ENCODE measurements around the gene MACROD2. TPM values are rescaled to one million over a fixed set of nuclear protein-coding genes. Genes with fewer than 3 reads are reported as not detected.

The MACROD2 gene
- total RNA-seq, 4 donors from 2014 or later = 4.6 to 33.0 (median 8.3) TPM

DNA sequence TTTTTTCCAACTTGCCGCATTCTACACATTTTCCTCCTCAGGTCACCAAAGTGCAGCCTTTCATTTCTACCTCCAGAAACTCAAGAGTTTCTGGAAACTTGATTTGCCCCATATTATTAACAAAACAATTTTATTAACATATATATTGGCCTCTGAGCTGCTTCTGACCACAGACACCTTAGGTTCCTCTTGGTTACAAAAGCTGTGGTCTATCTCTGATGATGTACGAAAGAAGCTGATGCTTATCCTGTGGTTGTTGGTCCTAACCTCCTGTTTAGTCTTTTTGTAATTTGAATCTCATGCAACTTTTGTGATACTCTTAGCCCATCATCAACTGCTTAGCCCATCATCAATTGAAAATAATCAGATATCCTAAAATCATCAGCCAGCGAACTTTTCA lies 1842.2 kb downstream of the MACROD2 start:
- no peak for DNase-seq
- in situ Hi-C loops (cut with MboI; ENCODE audit: low pct_ligation_motif_present in 1 of 4, low pct_unique_long_range_greater_than_20kb in 1 of 4, low sequenced_read_pairs in 3 of 4) (no loop called here), intact Hi-C loops (cut with DNase I; ENCODE audit: low total_unique reads) (no loop called here)
- H3K27ac ChIP-seq = no peak overlapping the region
- 80 to 86% methylated on average over 3 of the region's 3 CpGs for WGBS, 2 donors (ENCODE audit: low coverage in 1 of 2)
- H3K9me3 ChIP-seq = no peaks in the 10 kb centered on the region
- H3K4me1 ChIP-seq = no peaks in the 10 kb centered on the region
- H3K4me3 ChIP-seq = no peak overlapping the region
- H3K36me3 ChIP-seq = no peaks in the 10 kb centered on the region
- no peaks in the 10 kb centered on the region for H3K27me3 ChIP-seq
- TF ChIP-seq EP300 (IDR thresholded peaks at IDR 0.05; ENCODE audit: low read depth) (no peak), POLR2A (IDR thresholded peaks at IDR 0.05) (no peak), POLR2AphosphoS5 (IDR thresholded peaks at IDR 0.05) (no peak)
- TF ChIP-seq, protein P1, sequence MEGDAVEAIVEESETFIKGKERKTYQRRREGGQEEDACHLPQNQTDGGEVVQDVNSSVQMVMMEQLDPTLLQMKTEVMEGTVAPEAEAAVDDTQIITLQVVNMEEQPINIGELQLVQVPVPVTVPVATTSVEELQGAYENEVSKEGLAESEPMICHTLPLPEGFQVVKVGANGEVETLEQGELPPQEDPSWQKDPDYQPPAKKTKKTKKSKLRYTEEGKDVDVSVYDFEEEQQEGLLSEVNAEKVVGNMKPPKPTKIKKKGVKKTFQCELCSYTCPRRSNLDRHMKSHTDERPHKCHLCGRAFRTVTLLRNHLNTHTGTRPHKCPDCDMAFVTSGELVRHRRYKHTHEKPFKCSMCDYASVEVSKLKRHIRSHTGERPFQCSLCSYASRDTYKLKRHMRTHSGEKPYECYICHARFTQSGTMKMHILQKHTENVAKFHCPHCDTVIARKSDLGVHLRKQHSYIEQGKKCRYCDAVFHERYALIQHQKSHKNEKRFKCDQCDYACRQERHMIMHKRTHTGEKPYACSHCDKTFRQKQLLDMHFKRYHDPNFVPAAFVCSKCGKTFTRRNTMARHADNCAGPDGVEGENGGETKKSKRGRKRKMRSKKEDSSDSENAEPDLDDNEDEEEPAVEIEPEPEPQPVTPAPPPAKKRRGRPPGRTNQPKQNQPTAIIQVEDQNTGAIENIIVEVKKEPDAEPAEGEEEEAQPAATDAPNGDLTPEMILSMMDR (IDR thresholded peaks at IDR 0.05) = no peak

DNA sequence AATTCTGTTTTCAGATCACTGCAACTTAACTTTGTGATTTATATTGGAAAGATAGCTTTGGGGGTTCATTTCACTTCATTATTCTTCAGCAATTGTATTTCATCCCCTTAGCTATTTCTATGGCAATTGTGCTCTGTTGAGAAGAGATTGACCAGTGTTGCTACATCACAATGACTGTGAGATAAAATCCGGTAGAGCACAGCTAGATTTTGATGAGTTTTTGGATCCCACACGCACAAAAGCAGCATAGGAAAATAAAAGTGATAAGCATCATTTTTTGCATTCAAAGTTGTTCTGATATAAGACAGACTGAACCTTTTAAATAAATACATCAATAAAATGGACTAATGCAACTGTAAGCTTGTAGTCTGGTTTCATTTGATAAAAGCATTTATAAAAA lies 1843.2 kb downstream of the MACROD2 start:
- 82 to 89% methylated on average over 2 of the region's 2 CpGs for WGBS, 2 donors (ENCODE audit: low coverage in 1 of 2)
- no peaks in the 10 kb centered on the region for H3K4me1 ChIP-seq
- no peak overlapping the region for H3K4me3 ChIP-seq
- intact Hi-C loops (cut with DNase I; ENCODE audit: low total_unique reads) = no loop called here
- H3K36me3 ChIP-seq = no peaks in the 10 kb centered on the region
- in situ Hi-C loops (cut with MboI; ENCODE audit: low pct_ligation_motif_present in 1 of 4, low pct_unique_long_range_greater_than_20kb in 1 of 4, low sequenced_read_pairs in 3 of 4) = no loop called here
- H3K27me3 ChIP-seq = no peaks in the 10 kb centered on the region
- no peak overlapping the region for H3K27ac ChIP-seq
- no peaks in the 10 kb centered on the region for H3K9me3 ChIP-seq
- TF ChIP-seq EP300 (IDR thresholded peaks at IDR 0.05; ENCODE audit: low read depth) (no peak), POLR2AphosphoS5 (IDR thresholded peaks at IDR 0.05) (no peak), POLR2A (IDR thresholded peaks at IDR 0.05) (no peak)
- TF ChIP-seq, protein P1 (IDR thresholded peaks at IDR 0.05) = no peak
- DNase-seq = no peak

DNA sequence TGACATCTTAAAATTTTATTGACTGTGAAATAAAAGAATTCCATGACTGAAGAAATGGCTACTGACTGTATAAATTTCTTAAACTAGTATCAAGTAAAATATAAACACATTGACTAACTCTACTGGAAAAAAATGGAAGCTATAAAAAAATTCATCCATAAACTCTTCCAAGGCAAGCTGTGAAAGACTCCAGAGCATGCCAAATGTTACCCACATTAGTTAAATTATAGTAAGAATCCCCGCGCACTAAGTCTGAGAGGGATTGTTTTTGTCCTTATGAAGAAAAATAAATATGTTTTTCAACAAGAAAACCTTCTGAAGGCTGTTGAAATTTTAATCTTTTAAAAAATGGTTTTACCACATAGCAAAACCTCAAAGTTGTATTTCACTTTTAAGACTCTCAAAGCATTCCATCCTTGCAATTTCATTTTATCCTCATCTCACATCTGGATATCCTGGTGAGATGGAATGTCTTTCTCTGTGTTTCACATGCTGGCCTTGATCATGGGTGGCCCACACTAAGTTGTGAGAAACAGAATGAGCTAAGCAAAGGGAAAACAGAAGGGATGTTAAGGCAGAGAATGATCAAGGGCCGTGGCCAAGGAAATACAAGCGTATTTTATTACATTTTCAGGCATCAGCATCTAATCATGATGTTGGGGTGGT lies 1845.5 kb downstream of the MACROD2 start:
- intact Hi-C loops (cut with DNase I; ENCODE audit: low total_unique reads) (no loop called here), in situ Hi-C loops (cut with MboI; ENCODE audit: low pct_ligation_motif_present in 1 of 4, low pct_unique_long_range_greater_than_20kb in 1 of 4, low sequenced_read_pairs in 3 of 4) (no loop called here)
- TF ChIP-seq POLR2AphosphoS5 (IDR thresholded peaks at IDR 0.05) (no peak), POLR2A (IDR thresholded peaks at IDR 0.05) (no peak), EP300 (IDR thresholded peaks at IDR 0.05; ENCODE audit: low read depth) (no peak)
- TF ChIP-seq, protein P1 (IDR thresholded peaks at IDR 0.05) = no peak
- no peak for DNase-seq
- no peak overlapping the region for H3K4me3 ChIP-seq
- no peaks in the 10 kb centered on the region for H3K36me3 ChIP-seq
- no peak overlapping the region for H3K27ac ChIP-seq
- no peaks in the 10 kb centered on the region for H3K27me3 ChIP-seq
- WGBS, 2 donors (ENCODE audit: low coverage in 1 of 2) = 35 to 69% methylated on average over 4 of the region's 4 CpGs
- H3K4me1 ChIP-seq = no peaks in the 10 kb centered on the region
- no peaks in the 10 kb centered on the region for H3K9me3 ChIP-seq

DNA sequence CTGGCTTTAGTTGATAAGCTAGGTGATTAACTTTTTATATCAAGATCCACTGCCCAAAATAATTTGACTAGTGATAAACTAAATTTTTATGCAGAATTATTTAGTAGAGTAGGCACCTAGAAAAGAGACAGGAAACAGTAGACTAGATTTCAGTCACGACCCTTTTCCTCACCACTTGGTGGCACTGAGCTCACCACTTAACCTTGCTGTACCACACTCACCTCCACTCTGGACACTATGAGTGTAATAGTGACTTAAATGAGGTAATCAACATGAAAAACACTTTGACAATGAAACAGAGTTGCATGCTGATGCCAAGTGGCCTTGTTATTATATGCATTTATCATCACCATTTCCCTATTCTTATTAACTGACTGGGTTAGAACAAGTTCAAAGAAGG lies 1847.6 kb downstream of the MACROD2 start:
- 40 to 42% methylated on average over 1 of the region's 1 CpG for WGBS, 2 donors (ENCODE audit: low coverage in 1 of 2)

More for the DNA sequence above, 1847.6 kb downstream of the MACROD2 start:
- Histone ChIP-seq H3K27me3 (no peaks in the 10 kb centered on the region), H3K4me3 (no peak overlapping the region), H3K9me3 (no peaks in the 10 kb centered on the region), H3K36me3 (no peaks in the 10 kb centered on the region), H3K27ac (no peak overlapping the region), H3K4me1 (no peaks in the 10 kb centered on the region)
- DNase-seq = no peak
- intact Hi-C loops (cut with DNase I; ENCODE audit: low total_unique reads) = no loop called here
- TF ChIP-seq EP300 (IDR thresholded peaks at IDR 0.05; ENCODE audit: low read depth) = no peak
- TF ChIP-seq, protein P1 (IDR thresholded peaks at IDR 0.05) = no peak
- TF ChIP-seq POLR2AphosphoS5 (IDR thresholded peaks at IDR 0.05) = no peak
- in situ Hi-C loops (cut with MboI; ENCODE audit: low pct_ligation_motif_present in 1 of 4, low pct_unique_long_range_greater_than_20kb in 1 of 4, low sequenced_read_pairs in 3 of 4) = no loop called here
